GM10847 (cell line): ENCODE data around the gene CCDC88B.

ENCODE experiments used
- POLR2A ChIP-seq: IDR thresholded peaks from 2 replicates; pipeline ENCODE4 v1.6.1; 2011; ENCODE audit not compliant: insufficient read length; ENCODE audit errors: extremely low read depth

The CCDC88B gene

GRCh38 chr11:64348383-64349024, 8.5 kb downstream of the CCDC88B start:
- TF ChIP-seq POLR2A: no peak

DNA sequence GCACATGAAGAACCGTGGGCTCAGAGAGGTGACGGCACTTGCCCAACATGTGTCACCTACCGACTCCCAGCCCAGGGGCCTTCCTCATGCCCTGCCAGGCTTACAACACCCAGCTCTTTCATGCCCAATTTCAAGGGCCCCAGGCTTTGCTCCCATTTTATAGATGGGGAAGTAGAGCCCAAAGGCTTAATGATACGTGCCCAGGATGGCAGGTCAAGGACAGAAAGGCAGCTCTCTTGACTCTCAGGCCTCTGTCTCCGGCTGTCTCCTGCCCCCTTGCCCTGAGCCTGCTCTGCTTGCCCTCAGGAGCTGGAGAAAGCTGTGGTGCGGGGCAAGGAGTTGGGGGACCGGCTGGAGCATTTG, 9.0 kb downstream of the CCDC88B start:
- TF ChIP-seq POLR2A: no peak

DNA sequence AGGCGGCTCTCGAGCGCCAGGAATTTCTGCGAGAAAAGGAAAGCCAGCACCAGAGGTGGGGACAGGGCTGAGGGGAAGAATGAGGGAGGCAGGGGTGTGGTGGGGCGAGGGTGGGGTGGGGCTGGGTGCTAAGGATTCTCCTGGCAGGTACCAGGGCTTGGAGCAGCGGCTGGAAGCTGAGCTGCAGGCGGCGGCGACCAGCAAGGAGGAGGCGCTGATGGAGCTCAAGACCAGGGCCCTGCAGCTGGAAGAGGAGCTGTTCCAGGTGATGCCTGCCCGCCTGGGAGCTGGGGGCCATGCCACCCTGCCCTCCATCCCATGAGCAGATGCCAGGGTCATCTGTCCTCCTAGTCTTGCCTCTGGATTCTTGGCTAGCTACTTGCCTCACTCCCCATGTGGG, 9.4 kb downstream of the CCDC88B start:
- no peak for TF ChIP-seq POLR2A

GRCh38 chr11:64351136-64351631, 11.2 kb downstream of the CCDC88B start:
- TF ChIP-seq POLR2A: no peak

- no peak for TF ChIP-seq POLR2A
These were observed 12.3 kb downstream of the CCDC88B start for GRCh38 chr11:64352099-64352994.

- no peak for TF ChIP-seq POLR2A
These were observed 13.2 kb downstream of the CCDC88B start for GRCh38 chr11:64352995-64353714.

- no peak for TF ChIP-seq POLR2A
These were observed 13.9 kb downstream of the CCDC88B start for GRCh38 chr11:64353715-64354506.

GRCh38 chr11:64355078-64355940, 15.3 kb downstream of the CCDC88B start:
- no peak for TF ChIP-seq POLR2A

DNA sequence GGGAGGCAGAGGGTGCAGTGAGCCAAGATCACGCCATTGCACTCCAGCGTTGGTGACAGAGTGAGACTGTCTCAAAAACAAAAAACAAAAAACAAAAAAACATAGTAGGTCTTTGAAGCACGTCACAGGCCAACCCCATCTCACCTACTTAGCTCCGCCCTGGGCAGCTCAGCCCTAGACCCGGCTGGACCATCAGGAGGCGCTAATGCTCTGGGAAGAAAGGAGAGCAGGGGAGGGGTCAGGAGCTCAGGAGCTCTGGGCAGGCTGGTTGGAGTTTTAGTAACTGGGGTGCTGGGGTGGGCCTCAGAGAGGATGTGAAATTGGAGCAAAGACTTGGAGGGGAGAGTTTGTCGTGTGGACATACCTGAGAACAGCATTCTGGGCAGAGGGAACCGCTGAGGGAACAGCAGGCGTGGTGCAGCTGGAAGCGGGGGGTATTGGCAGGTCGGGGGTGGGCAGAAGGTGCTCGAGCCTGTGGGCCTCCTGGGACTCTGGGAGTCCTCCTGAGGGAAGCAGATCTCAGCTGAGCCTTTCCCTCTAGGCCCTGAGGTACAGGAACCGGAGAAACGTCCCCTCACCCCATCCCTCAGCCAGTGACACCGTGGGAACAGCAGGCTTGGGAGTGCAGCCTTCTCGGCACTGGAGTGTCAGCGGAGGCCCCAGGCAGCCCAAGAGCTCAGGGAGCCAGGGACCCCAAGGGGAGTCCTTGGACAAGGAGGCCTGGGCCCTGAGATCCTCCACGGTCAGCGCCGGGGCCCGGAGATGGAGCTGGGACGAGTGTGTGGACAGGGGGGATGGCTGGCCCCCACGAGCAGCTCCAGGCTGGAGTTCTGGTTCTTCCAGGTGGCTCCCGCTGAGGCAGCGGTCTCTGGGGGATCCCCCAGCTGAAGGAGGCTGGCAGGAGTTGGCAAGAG, 16.8 kb downstream of the CCDC88B start:
- no peak for TF ChIP-seq POLR2A

GRCh38 chr11:64357446-64357845, 17.4 kb downstream of the CCDC88B start:
- no peak for TF ChIP-seq POLR2A

GRCh38 chr11:64357904-64358535, 18.0 kb downstream of the CCDC88B start:
- no peak for TF ChIP-seq POLR2A

- no peak for TF ChIP-seq POLR2A
These were observed 18.5 kb downstream of the CCDC88B start for GRCh38 chr11:64358536-64358906.
